Heart right ventricle (tissue), 16 donors: ENCODE measurements around the gene NOS1AP. TPM values are rescaled to one million over a fixed set of nuclear protein-coding genes. Genes with fewer than 3 reads are reported as not detected.
A peak's percentile ranks its signal among the peaks of the same experiment; 100 is the strongest.

Experiments
- ATAC-seq, 8 donors: fragments of 200-7000 bp; cut with Tn5 transposase; one replicate each; pipeline ENCODE4 v1.9.1; 2020; ENCODE audit warnings: mild to moderate bottlenecking in 8 of 8, moderate library complexity in 8 of 8, moderate number of reproducible peaks in 1 of 8
- DNase-seq, 2 donors: peaks; one replicate each; pipeline ENCODE4 v3.0.0-alpha.2; 2020
- H3K27ac ChIP-seq, 10 donors: fragments of 200-600 bp; sonication (generic) in 2 of 10; one replicate each; pipeline versions ENCODE4 v1.5.0 to v1.8.0; 2020 to 2022; ENCODE audit warnings: mild to moderate bottlenecking in 3 of 10
- H3K27me3 ChIP-seq, 7 donors: fragments of 200-600 bp; one replicate each; pipeline ENCODE4 v1.8.0; 2021 to 2022; ENCODE audit warnings: mild to moderate bottlenecking in 2 of 7
- H3K36me3 ChIP-seq, 9 donors: fragments of 200-600 bp; sonication (generic) in 1 of 9; one replicate each; pipeline versions ENCODE4 v1.5.0 to v1.8.0; 2020 to 2022; ENCODE audit warnings: mild to moderate bottlenecking in 2 of 9
- H3K4me1 ChIP-seq, 9 donors: fragments of 200-600 bp; sonication (generic) in 1 of 9; one replicate each; pipeline versions ENCODE4 v1.5.0 to v1.8.0; 2020 to 2022; ENCODE audit warnings: mild to moderate bottlenecking in 4 of 9
- H3K4me3 ChIP-seq, 10 donors: fragments of 200-600 bp; sonication (generic) in 2 of 10; one replicate each; pipeline versions ENCODE4 v1.5.0 to v1.8.0; 2020 to 2022; ENCODE audit warnings: mild to moderate bottlenecking in 7 of 10, moderate library complexity in 2 of 10
- H3K9me3 ChIP-seq, 11 donors: fragments of 200-600 bp in 10 of 11; sonication (generic) in 2 of 11; one replicate each; pipeline versions ENCODE4 v1.5.0 to v1.8.0; 2013 to 2022; ENCODE audit warnings: mild to moderate bottlenecking in 2 of 11, control low read depth in 1 of 11, moderate library complexity in 1 of 11
- CTCF ChIP-seq, 9 donors: fragments of 200-600 bp; sonication (generic) in 2 of 9; IDR thresholded peaks; one replicate each; pipeline versions ENCODE4 v1.5.0 to v1.8.0; 2021 to 2022; ENCODE audit warnings: antibody characterized with exemption in 9 of 9, mild to moderate bottlenecking in 5 of 9, moderate library complexity in 1 of 9
- WGBS, 2 donors: extraction: QIAGEN DNeasy Blood & Tissue Kit; methylation state at CpG; one replicate each; pipeline ENCODE4 v1.1.7; 2013; ENCODE audit warnings: inconsistent platforms in 1 of 2; 5-methylcytosine and 5-hydroxymethylcytosine counted together
- intact Hi-C, 10 donors: fragments of 100-400 bp; cut with DNase I; formaldehyde crosslinking; loops; one replicate each; pipeline versions ENCODE4 v1.11.1 to v1.14.2; 2022
- polyA plus RNA-seq, 2 donors: library from polyadenylated mRNA; stranded (reverse); fragments of 200-250 nt; gene quantifications; one replicate each; pipeline ENCODE4 v1.2.3, GENCODE V29; 2013
- total RNA-seq, 10 donors: library from RNA; stranded (reverse); fragmentation: NEBNext Ultra II Directional in 3 of 10; extraction: Animal tissue kit (Norgen Biotek cat#: 25700) in 3 of 10; gene quantifications; one replicate each; pipeline versions ENCODE4 v1.2.1 to v1.2.4, GENCODE V29; 2021 to 2023
- donor health status: Arrhythmogenic right ventricular cardiomyopathy.
- donor health status: ischemic (EF 13 %, LVEDD 7.1; RV severe dilation, severe dysfunction).
- donor health status: healthy with polysubstance abuse.
- donor health status: DM: no; HTN: yes; CAD: no.
- donor health status: DM: no; HTN: no; CAD: no.
- donor health status: ischemic (EF 25% LVEDD 6.9; RV normal size, moderate dysfunction).
- donor health status: ischemic (EF 25% LVEDD 5.7; RV mildly dilated, moderate dysfunction).
- donor health status: healthy.
- donor health status: DM: yes; HTN: yes; CAD: no.
- donor health status: Ischemic cardiomyopathy.
- donor health status: ischemic (EF 35%, LVEDD 5.7; RV mildly dilated, moderate dysfunction).
- donor health status: nonischemic (EF 11% LVEDD 7.7; RV severe dilation, severe dysfunction).
- donor health status: DM: yes; HTN: yes; CAD: no.
- donor health status: PGD.
- donor health status: ischemic (EF 29% LVEDD 5.4; RV normal size, mild dysfunction).
- donor health status: nonischemic (EF 23%, LVEDD 6.1; RV moderate dilation, normal function).

Gene NOS1AP
- total and polyA plus RNA-seq, 12 donors: 0.19 to 7.1 (median 4.6) TPM

GRCh38 chr1:162228586-162228985 is 159.1 kb downstream of the NOS1AP start:
- H3K4me3 ChIP-seq: no peak overlapping the region
- ATAC-seq (no peak), DNase-seq (no peak)
- no peaks in the 10 kb centered on the region for H3K36me3 ChIP-seq
- no peak overlapping the region for H3K27ac ChIP-seq
- WGBS, 2 donors: 40 to 52% methylated on average over 5 of the region's 5 CpGs
- peaks cover 0 to 19% (median 12%) of the 10 kb centered on the region in 9 donors for H3K4me1 ChIP-seq
- no peaks in the 10 kb centered on the region for H3K27me3 ChIP-seq
- TF ChIP-seq CTCF (IDR thresholded peaks at IDR 0.05): no peak
- H3K9me3 ChIP-seq: no peaks in the 10 kb centered on the region
- intact Hi-C loops: no loop called here

GRCh38 chr1:162229549-162229948 is 160.1 kb downstream of the NOS1AP start:
- Histone ChIP-seq H3K27me3 (no peaks in the 10 kb centered on the region), H3K36me3 (no peaks in the 10 kb centered on the region), H3K4me3 (no peak overlapping the region), H3K4me1 (peaks cover 0 to 19% (median 12%) of the 10 kb centered on the region in 9 donors), H3K9me3 (no peaks in the 10 kb centered on the region), H3K27ac (peak overlapping the region in 3 of 10 donors; percentile 9 to 39 (median 35))
- 77 to 89% methylated on average over 2 of the region's 2 CpGs for WGBS, 2 donors
- intact Hi-C loops: no loop called here
- TF ChIP-seq CTCF (IDR thresholded peaks at IDR 0.05): no peak
- DNase-seq (no peak), ATAC-seq (no peak)

- H3K27me3 ChIP-seq: no peaks in the 10 kb centered on the region
- peak in 6 of 9 donors; percentile 14 to 51 (median 38) for TF ChIP-seq CTCF (IDR thresholded peaks at IDR 0.05)
- WGBS, 2 donors: 28 to 32% methylated on average over 3 of the region's 3 CpGs
- H3K4me3 ChIP-seq: no peak overlapping the region
- intact Hi-C loops: loop anchor here in 2 of 10 donors (5.0 to 10.0 kb wide), 2 partner anchors 173 to 175 kb away; no protein-coding TSS in a partner anchor
- peak overlapping the region in 3 of 10 donors; percentile 9 to 39 (median 35) for H3K27ac ChIP-seq
- H3K36me3 ChIP-seq: no peaks in the 10 kb centered on the region
- ATAC-seq (peak; percentile 59 to 90 (median 82)), DNase-seq (peak in 1 of 2 donors; percentile 18)
- H3K4me1 ChIP-seq: peaks cover 0 to 19% (median 12%) of the 10 kb centered on the region in 9 donors
- no peaks in the 10 kb centered on the region for H3K9me3 ChIP-seq
These were observed 160.6 kb downstream of the NOS1AP start for GRCh38 chr1:162230096-162230495.

- no peak overlapping the region for H3K27ac ChIP-seq
- H3K27me3 ChIP-seq: no peaks in the 10 kb centered on the region
- H3K4me3 ChIP-seq: no peak overlapping the region
- intact Hi-C loops: loop anchor here in 2 of 10 donors (5.0 to 10.0 kb wide), 2 partner anchors 173 to 176 kb away; no protein-coding TSS in a partner anchor
- H3K36me3 ChIP-seq: no peaks in the 10 kb centered on the region
- no peak for TF ChIP-seq CTCF (IDR thresholded peaks at IDR 0.05)
- H3K4me1 ChIP-seq: peaks cover 0 to 20% (median 12%) of the 10 kb centered on the region in 9 donors
- ATAC-seq (no peak), DNase-seq (no peak)
- WGBS, 2 donors: 83 to 85% methylated on average over 3 of the region's 3 CpGs
- H3K9me3 ChIP-seq: no peaks in the 10 kb centered on the region
These were observed 161.0 kb downstream of the NOS1AP start for GRCh38 chr1:162230517-162230916.
